Measurements from ENCODE around the gene DNAAF9. TPM values are rescaled to one million over a fixed set of nuclear protein-coding genes. Genes with fewer than 3 reads are reported as not detected.

DNAAF9 gene
- total RNA-seq, 1 donor from 2014 or later: 2.0 TPM

DNA sequence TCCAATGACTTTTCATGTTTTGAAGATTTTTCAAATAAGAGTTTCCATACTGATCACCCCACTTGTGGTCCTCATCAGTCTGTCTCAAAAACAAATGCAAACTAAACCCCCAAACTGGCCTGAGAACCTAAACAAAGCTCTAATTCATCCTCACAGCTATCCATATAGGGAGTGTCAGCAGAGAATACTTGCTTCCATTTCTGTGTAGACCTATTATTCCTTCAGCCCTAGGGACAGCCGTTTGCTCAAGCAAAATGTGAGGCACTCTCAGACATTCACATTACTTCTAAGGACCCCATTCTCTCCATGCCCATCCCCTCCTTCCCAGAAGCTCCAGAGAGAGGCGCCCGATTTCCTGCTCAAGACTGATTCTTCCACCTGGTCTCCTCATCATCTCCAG is 24.6 kb downstream of the DNAAF9 start:
- DNase-seq (ENCODE audit: low spot score): no peak
- no peaks in the 10 kb centered on the region for H3K27me3 Mint-ChIP-seq (ENCODE audit: low read depth)
- intact Hi-C loops (cut with micrococcal nuclease): no loop called here
- no peak overlapping the region for H3K4me3 Mint-ChIP-seq (ENCODE audit: low read depth)
- H3K36me3 Mint-ChIP-seq (ENCODE audit: low read depth): peaks cover 13% of the 10 kb centered on the region
- H3K4me1 Mint-ChIP-seq (ENCODE audit: low read depth): peaks cover 12% of the 10 kb centered on the region
- no peak overlapping the region for H3K27ac Mint-ChIP-seq
- peaks cover 25% of the 10 kb centered on the region for H3K9me3 Mint-ChIP-seq

DNA sequence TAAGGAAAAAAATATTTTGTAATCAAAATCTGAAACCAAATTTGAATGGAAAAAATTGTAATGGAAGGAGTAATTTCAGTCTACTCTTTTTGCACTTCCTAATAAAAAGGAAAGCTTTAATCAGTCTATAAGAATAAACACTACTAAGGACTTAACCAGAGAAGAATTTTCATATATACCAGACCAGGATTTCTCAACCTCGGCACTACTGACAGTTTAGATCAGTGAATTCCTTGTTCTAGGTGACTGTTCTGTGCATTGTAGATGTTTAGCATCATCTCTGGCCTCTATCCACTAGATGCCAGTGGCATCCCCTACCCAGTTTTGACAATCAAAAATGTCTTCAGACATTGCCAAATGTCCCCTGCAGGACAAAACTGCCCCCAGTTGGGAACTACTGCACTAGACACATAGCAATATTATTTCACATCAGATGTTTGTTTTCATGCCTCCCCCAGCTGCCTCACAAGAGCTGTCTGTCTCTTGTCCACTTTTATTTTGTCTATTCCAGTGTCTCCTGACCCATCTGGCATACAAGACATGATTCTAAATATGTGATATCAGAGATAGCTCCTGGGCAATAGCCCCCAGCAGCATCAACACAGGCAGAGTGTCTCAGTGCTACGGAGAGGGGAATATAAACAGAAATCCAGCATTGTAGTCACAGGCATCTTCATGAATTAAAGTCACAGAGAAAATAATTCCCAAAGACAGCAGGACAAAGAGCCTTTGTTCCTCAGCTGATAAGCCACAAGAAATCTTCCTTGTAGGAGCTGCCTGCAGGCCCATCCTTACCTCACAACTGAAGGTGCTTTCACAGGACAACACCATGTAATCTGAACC is 27.0 kb downstream of the DNAAF9 start:
- Mint-ChIP-seq H3K4me1 (ENCODE audit: low read depth) (peaks cover 12% of the 10 kb centered on the region), H3K36me3 (ENCODE audit: low read depth) (peaks cover 12% of the 10 kb centered on the region), H3K9me3 (peaks cover 10% of the 10 kb centered on the region), H3K27me3 (ENCODE audit: low read depth) (no peaks in the 10 kb centered on the region), H3K4me3 (ENCODE audit: low read depth) (no peak overlapping the region), H3K27ac (no peak overlapping the region)
- intact Hi-C loops (cut with micrococcal nuclease): no loop called here
- DNase-seq (ENCODE audit: low spot score): no peak

DNA sequence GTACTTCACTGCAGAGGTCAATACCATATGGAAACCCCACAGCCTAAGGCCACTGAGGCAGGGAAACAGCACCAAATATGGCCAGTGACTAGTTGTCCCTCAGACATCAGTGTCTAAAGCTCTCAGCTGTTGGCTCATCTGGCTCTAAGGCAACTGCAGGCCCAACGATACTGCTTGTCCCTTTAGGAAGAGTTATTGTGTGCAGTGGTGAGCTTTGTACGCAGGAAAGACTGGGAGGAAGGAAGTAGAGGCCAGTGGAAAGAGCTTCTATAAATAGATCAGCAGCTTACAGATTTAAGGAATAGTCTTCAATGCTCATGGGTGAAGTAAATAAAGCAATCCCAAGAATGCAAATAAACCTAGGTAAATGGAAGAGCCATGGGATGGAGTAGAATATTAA is 29.3 kb downstream of the DNAAF9 start:
- no peaks in the 10 kb centered on the region for H3K4me1 Mint-ChIP-seq (ENCODE audit: low read depth)
- peaks cover 6% of the 10 kb centered on the region for H3K36me3 Mint-ChIP-seq (ENCODE audit: low read depth)
- H3K27ac Mint-ChIP-seq: no peak overlapping the region
- DNase-seq (ENCODE audit: low spot score): no peak
- H3K4me3 Mint-ChIP-seq (ENCODE audit: low read depth): no peak overlapping the region
- H3K27me3 Mint-ChIP-seq (ENCODE audit: low read depth): no peaks in the 10 kb centered on the region
- intact Hi-C loops (cut with micrococcal nuclease): no loop called here
- H3K9me3 Mint-ChIP-seq: no peaks in the 10 kb centered on the region

DNA sequence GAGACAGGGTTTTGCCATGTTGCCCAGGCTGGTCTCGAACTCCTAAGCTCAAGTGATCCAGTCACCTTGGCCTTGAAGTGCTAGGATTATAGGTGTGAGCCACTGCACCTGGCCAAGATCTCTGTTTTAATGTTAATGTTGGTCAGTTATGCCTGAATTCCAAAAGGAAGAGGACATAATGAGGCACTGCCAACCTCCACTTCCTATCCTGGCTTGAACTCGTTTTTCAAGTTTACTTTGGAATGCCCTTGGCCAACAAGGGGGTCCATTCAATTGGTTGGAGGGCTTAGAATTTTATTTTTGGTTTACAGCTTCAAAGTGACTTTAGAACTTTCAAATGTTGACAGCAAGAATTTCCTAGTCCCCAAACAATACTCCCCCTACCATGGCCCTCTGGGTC is 29.8 kb downstream of the DNAAF9 start:
- H3K9me3 Mint-ChIP-seq: no peaks in the 10 kb centered on the region
- H3K27ac Mint-ChIP-seq: no peak overlapping the region
- H3K36me3 Mint-ChIP-seq (ENCODE audit: low read depth): peaks cover 6% of the 10 kb centered on the region
- H3K27me3 Mint-ChIP-seq (ENCODE audit: low read depth): no peaks in the 10 kb centered on the region
- intact Hi-C loops (cut with micrococcal nuclease): no loop called here
- no peak for DNase-seq (ENCODE audit: low spot score)
- no peaks in the 10 kb centered on the region for H3K4me1 Mint-ChIP-seq (ENCODE audit: low read depth)
- no peak overlapping the region for H3K4me3 Mint-ChIP-seq (ENCODE audit: low read depth)

DNA sequence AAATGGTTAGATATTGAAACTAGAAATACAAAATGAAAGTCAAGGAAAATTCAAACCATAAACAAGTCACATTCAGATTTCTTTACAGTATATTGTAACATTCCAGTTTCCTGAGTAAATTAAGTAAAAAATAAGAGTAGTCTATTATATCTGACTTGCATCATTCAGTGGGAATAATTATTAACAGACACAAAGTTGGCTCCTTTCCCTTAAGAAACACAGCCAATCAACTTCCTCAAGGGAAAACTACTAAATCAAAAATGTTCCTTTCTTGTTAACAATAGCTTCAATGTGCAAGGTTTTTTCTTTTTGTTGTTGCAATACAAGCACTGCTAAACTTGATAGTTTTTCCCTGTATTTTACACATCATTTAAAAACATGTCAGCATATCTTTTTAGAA is 33.2 kb downstream of the DNAAF9 start:
- Mint-ChIP-seq H3K36me3 (ENCODE audit: low read depth) (peaks cover 9% of the 10 kb centered on the region), H3K27ac (no peak overlapping the region), H3K4me1 (ENCODE audit: low read depth) (peaks cover 1% of the 10 kb centered on the region), H3K27me3 (ENCODE audit: low read depth) (no peaks in the 10 kb centered on the region), H3K4me3 (ENCODE audit: low read depth) (no peak overlapping the region), H3K9me3 (no peaks in the 10 kb centered on the region)
- intact Hi-C loops (cut with micrococcal nuclease): no loop called here
- DNase-seq (ENCODE audit: low spot score): no peak

DNA sequence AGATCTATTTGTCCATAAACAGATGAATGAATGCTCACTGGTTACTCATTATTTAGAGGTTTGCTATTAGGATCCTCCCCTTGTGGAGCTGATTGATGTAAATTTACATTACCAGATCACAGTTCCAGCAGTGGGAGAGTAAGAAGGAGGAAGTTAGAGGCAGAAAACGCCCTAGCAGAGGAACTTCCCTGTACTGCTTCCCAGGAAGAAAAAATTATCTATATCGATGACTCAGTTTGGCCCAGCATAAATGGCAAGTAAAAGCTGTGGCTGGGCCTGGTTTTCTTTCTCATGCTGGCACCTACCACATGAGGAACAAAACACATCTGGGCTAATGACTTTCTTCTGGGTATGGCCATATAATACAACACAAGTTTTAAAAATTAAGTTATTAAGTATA is 35.7 kb downstream of the DNAAF9 start:
- DNase-seq (ENCODE audit: low spot score): no peak
- Mint-ChIP-seq H3K4me3 (ENCODE audit: low read depth) (no peak overlapping the region), H3K9me3 (no peaks in the 10 kb centered on the region), H3K4me1 (ENCODE audit: low read depth) (peaks cover 8% of the 10 kb centered on the region), H3K27me3 (ENCODE audit: low read depth) (no peaks in the 10 kb centered on the region), H3K27ac (no peak overlapping the region), H3K36me3 (ENCODE audit: low read depth) (peaks cover 9% of the 10 kb centered on the region)
- intact Hi-C loops (cut with micrococcal nuclease): no loop called here

DNA sequence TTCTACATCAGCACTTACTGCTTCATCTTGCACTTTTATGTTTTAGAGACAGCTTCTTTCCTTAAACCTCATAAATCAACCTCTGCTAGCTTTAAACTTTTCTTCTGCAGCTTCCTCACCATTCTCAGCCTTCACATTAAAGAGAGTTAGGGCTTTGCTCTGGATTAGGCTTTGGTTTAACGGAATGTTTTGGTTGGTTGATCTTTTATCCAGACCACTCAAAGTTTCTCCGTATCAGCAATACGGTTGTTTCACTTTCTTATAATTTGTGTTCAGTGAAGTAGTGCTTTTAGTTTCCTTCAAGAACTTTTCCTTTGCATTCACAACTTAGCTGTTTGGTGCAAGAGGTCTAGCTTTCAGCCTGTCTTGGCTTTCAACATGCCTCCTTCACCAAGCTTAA is 40.4 kb downstream of the DNAAF9 start:
- Mint-ChIP-seq H3K36me3 (ENCODE audit: low read depth) (peaks cover 7% of the 10 kb centered on the region), H3K4me3 (ENCODE audit: low read depth) (peak overlapping the region; percentile 11), H3K4me1 (ENCODE audit: low read depth) (peaks cover 8% of the 10 kb centered on the region), H3K9me3 (no peaks in the 10 kb centered on the region), H3K27me3 (ENCODE audit: low read depth) (no peaks in the 10 kb centered on the region), H3K27ac (peak overlapping the region; percentile 31)
- intact Hi-C loops (cut with micrococcal nuclease): no loop called here
- DNase-seq (ENCODE audit: low spot score): no peak

DNA sequence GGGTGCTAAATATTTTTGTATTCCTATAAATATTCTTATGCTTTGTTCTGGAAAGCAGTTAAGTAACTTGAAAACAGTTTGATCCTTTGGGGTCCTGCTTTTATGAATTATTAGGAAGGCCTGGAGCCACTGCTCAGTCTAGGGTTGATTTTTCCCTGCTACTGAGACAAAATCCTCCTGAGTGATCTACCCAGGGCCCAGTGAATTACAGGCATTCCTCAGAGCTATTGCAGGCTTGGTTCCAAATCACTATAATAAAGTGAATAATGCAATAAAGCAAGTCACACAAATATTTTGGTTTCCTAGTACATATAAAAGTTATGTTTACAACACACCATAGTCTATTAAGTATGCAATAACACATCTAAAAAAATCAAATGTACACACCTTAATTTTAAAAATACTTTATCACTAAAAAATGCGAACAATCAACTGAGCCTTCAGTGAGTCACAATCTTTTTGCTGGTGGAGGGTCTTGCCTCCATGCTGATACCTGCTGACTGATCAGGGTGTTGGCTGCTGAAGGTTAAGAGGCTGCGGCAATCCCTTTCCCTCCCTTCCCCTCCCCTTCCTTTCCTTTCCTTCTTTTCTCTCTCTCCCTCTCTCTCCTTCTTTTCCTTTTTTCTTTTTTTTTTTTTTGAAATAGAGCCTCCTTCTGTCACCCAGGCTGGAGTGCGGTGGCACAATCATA is 43.0 kb downstream of the DNAAF9 start:
- H3K36me3 Mint-ChIP-seq (ENCODE audit: low read depth): peaks cover 4% of the 10 kb centered on the region
- H3K9me3 Mint-ChIP-seq: no peaks in the 10 kb centered on the region
- no peak overlapping the region for H3K4me3 Mint-ChIP-seq (ENCODE audit: low read depth)
- no peak overlapping the region for H3K27ac Mint-ChIP-seq
- H3K4me1 Mint-ChIP-seq (ENCODE audit: low read depth): peaks cover 11% of the 10 kb centered on the region
- H3K27me3 Mint-ChIP-seq (ENCODE audit: low read depth): no peaks in the 10 kb centered on the region
- no peak for DNase-seq (ENCODE audit: low spot score)
- intact Hi-C loops (cut with micrococcal nuclease): no loop called here

DNA sequence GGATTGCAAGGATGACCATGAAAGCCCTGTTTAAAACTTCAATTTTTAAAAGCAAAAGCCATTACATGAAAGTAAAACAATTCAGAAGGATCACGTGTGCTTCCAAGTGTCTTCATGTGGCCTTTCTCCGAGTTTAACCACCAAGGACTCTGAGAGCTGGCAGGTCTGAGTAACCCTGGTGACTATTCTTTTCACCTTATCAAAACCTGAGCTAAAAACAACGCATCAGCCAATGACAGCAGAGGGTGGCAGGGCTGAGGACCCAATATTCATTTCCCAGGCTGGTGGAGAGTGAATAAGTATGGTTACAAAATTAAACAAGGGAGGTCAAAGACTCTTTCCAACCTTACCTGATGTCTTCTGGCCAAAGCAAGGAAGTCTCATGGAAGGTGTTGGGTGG is 46.7 kb downstream of the DNAAF9 start:
- H3K9me3 Mint-ChIP-seq: no peaks in the 10 kb centered on the region
- intact Hi-C loops (cut with micrococcal nuclease): no loop called here
- no peak overlapping the region for H3K27ac Mint-ChIP-seq
- DNase-seq (ENCODE audit: low spot score): no peak
- peaks cover 2% of the 10 kb centered on the region for H3K36me3 Mint-ChIP-seq (ENCODE audit: low read depth)
- H3K27me3 Mint-ChIP-seq (ENCODE audit: low read depth): no peaks in the 10 kb centered on the region
- peaks cover 4% of the 10 kb centered on the region for H3K4me1 Mint-ChIP-seq (ENCODE audit: low read depth)
- H3K4me3 Mint-ChIP-seq (ENCODE audit: low read depth): no peak overlapping the region

DNA sequence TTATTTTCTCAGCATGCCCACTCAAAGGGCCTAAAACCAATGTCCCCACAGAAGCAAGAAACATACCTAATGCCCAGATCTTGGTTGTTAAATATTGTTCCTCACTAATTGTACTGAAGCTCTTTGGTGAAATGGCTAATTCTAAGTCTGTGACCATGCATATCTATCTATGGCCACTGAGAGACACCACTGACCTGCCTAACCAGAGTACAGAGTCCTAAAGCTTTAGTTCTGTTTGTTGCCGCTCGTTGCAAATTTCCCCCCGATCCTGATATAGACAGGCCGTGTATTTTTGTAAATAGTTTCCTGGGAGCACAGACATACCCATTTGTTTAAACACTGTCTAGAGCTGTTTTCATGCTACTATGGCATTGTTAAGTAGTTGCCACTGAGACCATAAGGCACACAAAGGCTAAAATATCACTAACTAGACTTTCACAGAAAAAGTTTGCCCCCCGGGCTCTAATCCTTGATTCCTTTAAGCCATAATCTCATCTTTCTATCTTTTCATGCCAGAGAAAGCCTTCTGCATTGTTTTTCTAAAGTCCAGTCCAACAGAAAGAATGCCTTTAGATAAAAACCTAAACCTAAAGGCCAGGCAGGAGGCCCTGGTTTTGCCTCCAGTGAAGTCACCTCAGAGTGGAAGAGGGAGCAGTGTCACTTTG is 48.7 kb downstream of the DNAAF9 start:
- Mint-ChIP-seq H3K36me3 (ENCODE audit: low read depth) (no peaks in the 10 kb centered on the region), H3K9me3 (no peaks in the 10 kb centered on the region), H3K27me3 (ENCODE audit: low read depth) (no peaks in the 10 kb centered on the region), H3K4me1 (ENCODE audit: low read depth) (peaks cover 4% of the 10 kb centered on the region), H3K4me3 (ENCODE audit: low read depth) (no peak overlapping the region), H3K27ac (no peak overlapping the region)
- DNase-seq (ENCODE audit: low spot score): no peak
- intact Hi-C loops (cut with micrococcal nuclease): no loop called here

Other genes starting within 250 kb of the DNAAF9 start
- gene FASTKD5, start 247.8 kb downstream of the DNAAF9 start, total RNA-seq: 23.1 and 24.6 TPM in 2 replicates
- 6.7 and 7.6 TPM in 2 replicates for gene UBOX5, start 247.8 kb downstream of the DNAAF9 start, total RNA-seq
- 0.64 and 0.66 TPM in 2 replicates for gene LZTS3, start 234.1 kb downstream of the DNAAF9 start, total RNA-seq
- 61.8 and 69.2 TPM in 2 replicates for gene DDRGK1, start 203.0 kb downstream of the DNAAF9 start, total RNA-seq
- gene ITPA, start 198.2 kb downstream of the DNAAF9 start, total RNA-seq: 84.5 and 87.8 TPM in 2 replicates
- 1.6 and 2.5 TPM in 2 replicates for gene SLC4A11, start 168.5 kb downstream of the DNAAF9 start, total RNA-seq
- gene ATRN, start 63.3 kb upstream of the DNAAF9 start, total RNA-seq: 11.5 and 12.5 TPM in 2 replicates